NCI-H2029 (cell line): ENCODE data around the gene HIBCH.

Experiments
- DNase-seq: peaks from one replicate; lab custom pipeline; 2025; lab: John Stamatoyannopoulos, UW

HIBCH gene

GRCh38 chr2:190156530-190157212 is 163.0 kb downstream of the HIBCH start:
- DNase-seq, result no peak
